NOMO-1 treated with DMSO at 0.1 percent for 48 hours (cell line): ENCODE measurements around the gene APEH.

Experiments used
- DNase-seq: peaks from one replicate; lab custom pipeline; 2025; ENCODE audit not compliant: unreplicated experiment; lab: John Stamatoyannopoulos, UW

APEH gene

DNA sequence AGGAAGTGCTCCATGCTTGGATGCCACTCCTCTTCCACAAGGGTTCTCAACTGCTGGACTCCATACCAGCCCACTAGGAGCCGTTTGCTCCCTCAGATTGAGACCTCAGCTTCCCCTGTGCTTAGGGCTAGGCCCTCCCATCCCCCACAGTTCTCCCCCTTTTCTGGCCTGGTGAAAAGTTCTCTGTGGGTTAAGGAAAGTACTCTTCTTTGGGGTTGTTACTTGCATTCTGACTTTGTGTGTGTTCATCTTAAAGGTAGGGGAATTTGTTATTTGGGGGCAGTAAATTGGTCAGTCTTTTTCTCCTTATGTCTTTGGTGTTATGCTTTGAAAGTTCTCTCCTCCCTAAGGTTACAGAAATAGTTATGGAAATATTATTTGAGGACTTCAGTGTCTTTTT, 24.0 kb upstream of the APEH start:
- no peak for DNase-seq

DNA sequence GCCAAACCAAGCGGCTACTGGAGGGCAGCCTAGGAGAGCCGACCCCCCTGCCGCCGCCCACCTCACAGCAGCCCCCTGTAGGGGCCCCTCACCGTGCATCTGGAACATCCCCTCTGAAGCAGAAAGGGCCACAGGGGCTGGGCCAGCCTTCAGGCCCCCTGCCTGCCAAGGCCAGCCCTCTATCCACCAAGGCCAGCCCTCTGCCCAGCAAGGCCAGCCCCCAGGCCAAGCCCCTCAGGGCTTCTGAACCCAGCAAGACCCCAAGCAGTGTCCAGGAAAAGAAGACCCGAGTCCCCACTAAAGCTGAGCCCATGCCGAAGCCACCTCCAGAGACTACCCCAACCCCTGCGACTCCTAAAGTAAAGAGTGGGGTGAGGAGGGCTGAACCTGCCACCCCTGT, 23.5 kb upstream of the APEH start:
- no peak for DNase-seq

DNA sequence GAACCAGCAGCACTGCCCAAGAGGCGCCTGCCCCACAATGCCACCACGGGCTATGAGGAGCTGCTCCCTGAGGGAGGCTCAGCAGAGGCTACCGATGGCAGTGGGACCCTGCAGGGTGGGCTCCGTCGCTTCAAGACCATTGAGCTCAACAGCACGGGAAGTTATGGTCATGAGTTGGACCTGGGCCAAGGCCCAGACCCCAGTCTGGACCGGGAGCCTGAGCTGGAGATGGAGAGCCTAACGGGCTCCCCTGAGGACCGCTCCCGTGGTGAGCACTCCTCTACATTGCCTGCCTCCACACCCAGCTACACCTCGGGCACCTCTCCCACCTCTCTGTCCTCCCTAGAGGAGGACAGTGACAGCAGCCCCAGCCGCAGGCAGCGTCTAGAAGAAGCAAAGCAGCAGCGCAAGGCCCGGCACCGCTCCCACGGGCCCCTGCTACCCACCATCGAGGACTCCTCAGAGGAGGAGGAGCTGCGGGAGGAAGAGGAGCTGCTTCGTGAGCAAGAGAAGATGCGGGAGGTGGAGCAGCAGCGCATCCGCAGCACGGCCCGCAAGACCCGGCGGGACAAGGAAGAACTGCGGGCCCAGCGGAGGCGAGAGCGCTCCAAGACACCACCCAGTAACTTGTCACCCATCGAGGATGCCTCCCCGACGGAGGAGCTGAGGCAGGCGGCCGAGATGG, 21.8 kb upstream of the APEH start:
- DNase-seq: no peak

DNA sequence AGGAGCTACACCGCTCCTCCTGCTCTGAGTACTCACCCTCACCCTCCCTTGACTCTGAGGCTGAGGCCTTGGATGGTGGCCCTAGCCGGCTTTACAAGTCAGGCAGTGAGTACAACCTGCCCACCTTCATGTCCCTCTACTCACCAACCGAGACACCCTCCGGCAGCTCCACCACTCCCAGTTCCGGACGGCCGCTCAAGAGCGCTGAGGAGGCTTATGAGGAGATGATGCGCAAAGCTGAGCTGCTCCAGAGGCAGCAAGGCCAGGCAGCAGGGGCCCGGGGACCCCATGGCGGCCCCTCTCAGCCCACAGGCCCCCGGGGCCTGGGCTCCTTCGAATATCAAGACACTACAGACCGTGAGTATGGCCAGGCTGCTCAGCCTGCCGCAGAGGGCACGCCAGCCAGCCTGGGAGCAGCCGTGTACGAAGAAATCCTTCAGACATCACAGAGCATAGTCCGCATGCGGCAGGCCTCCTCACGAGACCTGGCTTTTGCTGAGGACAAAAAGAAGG, 21.2 kb upstream of the APEH start:
- DNase-seq: no peak

DNA sequence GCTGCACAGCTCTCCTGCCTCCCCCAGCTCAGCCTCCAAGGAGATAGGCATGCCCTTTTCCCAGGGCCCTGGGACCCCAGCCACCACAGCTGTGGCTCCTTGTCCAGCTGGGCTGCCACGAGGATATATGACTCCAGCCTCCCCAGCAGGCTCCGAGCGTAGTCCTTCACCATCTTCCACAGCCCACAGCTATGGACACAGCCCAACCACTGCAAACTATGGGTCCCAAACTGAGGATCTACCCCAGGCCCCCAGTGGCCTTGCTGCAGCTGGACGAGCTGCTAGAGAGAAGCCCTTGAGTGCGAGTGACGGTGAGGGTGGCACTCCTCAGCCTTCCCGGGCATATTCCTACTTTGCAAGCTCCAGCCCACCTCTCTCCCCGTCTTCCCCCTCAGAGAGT, 20.5 kb upstream of the APEH start:
- DNase-seq: no peak

DNA sequence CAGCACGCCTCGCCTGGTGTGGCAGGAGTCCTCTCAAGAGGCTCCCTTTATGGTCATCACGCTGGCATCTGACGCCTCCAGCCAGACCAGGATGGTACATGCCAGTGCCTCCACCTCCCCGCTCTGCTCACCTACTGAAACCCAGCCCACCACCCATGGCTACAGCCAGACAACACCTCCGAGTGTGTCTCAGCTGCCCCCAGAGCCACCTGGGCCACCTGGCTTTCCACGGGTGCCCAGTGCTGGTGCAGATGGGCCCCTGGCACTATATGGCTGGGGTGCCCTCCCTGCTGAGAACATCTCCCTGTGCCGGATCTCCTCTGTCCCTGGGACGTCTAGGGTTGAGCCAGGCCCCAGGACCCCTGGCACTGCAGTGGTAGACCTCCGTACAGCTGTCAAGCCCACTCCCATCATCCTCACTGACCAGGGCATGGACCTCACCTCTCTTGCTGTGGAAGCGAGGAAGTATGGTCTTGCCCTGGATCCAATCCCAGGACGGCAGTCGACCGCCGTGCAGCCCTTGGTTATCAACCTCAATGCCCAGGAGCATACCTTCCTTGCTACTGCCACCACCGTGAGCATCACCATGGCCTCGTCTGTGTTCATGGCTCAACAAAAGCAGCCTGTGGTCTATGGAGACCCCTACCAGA, 19.9 kb upstream of the APEH start:
- DNase-seq: no peak

DNA sequence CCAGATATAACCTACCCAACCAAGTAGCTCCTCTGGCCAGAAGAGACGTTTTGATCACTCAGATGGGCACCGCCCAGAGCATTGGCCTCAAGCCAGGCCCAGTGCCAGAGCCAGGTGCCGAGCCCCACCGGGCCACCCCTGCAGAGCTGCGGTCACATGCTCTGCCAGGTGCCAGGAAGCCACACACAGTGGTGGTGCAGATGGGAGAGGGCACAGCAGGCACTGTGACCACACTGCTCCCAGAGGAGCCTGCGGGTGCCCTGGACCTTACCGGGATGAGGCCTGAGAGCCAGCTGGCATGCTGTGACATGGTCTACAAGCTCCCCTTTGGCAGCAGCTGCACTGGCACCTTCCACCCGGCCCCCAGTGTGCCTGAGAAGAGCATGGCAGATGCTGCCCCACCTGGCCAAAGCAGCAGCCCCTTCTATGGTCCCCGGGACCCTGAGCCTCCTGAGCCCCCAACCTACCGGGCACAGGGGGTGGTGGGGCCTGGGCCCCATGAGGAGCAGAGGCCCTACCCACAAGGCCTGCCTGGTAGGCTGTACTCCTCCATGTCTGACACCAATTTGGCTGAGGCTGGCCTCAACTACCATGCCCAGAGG, 19.1 kb upstream of the APEH start:
- DNase-seq: no peak

DNA sequence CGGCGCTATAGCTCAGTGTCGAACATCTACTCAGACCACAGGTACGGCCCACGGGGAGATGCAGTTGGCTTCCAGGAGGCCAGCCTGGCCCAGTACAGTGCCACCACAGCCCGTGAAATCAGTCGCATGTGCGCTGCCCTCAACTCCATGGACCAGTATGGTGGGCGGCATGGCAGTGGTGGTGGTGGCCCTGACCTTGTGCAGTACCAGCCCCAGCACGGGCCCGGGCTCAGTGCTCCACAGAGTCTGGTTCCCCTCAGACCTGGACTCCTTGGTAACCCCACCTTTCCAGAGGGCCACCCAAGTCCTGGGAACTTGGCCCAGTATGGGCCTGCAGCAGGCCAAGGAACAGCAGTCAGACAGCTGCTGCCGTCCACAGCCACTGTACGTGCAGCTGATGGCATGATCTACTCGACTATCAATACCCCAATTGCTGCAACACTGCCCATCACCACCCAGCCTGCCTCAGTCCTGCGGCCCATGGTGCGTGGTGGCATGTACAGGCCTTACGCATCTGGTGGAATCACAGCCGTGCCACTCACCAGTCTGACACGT, 18.3 kb upstream of the APEH start:
- no peak for DNase-seq

DNA sequence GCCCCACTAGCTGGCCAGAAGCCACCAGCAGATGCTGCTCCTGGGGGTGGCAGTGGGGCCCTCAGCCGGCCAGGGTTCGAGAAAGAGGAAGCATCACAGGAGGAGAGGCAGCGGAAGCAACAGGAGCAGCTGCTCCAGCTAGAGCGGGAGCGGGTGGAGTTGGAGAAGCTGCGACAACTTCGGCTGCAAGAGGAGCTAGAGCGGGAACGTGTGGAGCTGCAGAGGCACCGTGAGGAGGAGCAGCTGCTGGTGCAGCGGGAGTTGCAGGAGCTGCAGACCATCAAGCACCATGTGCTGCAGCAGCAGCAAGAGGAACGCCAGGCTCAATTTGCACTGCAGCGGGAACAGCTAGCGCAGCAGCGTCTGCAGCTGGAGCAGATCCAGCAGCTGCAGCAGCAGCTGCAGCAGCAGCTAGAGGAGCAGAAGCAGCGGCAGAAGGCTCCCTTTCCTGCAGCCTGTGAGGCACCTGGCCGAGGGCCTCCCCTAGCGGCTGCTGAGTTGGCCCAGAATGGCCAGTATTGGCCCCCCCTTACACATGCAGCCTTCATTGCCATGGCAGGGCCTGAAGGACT, 17.5 kb upstream of the APEH start:
- DNase-seq: peak; percentile 27

DNA sequence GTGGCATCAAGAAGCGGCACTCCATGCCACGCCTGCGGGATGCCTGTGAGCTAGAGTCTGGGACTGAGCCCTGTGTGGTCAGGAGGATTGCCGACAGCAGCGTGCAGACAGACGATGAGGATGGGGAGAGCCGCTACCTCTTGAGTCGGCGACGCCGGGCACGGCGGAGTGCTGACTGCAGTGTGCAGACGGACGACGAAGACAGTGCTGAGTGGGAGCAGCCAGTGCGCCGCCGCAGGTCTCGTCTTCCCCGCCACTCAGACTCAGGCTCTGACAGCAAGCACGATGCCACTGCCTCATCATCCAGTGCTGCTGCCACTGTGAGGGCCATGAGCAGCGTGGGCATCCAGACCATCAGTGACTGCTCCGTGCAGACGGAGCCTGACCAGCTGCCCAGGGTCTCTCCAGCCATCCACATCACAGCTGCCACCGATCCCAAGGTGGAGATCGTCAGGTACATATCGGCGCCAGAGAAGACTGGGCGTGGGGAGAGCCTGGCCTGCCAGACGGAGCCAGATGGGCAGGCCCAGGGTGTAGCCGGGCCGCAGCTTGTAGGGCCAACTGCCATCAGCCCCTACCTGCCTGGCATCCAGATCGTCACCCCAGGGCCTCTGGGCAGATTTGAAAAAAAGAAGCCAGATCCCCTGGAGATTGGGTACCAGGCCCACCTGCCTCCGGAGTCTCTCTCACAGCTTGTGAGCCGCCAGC, 16.8 kb upstream of the APEH start:
- DNase-seq: no peak

DNA sequence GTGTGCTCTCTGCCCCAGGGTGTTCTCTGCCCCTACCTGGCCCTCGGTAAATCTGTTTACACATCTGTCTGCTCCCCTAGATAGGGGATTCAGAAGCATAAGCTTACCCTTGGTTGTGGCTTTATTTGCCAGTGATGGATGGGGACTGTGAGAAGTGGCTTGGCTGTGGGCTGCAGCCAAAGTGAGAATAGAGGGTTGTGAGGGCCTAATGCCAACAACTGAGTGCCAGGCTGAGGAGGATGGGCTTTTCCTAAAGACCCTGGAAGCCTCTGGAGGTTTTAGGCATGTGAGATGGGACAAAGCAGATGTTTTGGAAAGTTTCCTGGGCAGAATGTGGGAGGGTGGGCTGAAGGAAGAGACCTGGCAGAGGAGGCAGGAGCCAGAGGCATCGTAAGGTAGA, 15.4 kb upstream of the APEH start:
- DNase-seq: no peak

DNA sequence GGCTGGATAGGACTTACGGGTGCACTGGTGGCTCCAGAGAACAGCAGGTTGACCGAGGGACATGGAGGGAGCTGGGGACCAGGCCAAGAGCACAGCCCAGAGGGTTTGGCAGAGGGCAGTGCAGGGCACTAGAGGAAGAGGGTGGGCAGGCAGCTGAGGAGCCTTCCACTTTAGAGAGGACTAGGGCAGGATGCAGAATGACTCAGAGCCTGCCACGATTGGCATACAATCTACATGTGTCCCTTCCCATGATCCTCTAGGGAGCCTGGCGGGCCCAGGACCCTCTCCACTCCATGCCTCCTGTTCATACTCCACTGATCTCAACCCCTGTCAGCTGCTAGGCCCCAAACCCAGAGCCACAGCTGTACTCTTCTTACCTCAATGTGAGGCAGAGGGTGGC, 14.4 kb upstream of the APEH start:
- no peak for DNase-seq

DNA sequence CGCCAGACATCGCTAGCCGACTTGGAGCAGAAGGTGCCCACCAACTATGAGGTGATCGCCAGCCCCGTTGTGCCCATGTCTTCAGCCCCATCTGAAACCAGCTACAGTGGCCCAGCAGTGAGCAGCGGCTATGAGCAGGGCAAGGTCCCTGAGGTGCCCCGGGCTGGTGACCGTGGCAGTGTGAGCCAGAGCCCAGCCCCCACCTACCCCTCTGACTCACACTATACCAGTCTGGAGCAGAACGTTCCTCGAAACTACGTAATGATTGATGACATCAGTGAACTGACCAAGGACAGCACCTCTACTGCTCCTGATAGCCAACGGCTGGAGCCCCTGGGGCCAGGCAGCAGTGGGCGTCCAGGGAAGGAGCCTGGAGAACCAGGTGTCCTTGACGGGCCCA, 12.9 kb upstream of the APEH start:
- DNase-seq: no peak

DNA sequence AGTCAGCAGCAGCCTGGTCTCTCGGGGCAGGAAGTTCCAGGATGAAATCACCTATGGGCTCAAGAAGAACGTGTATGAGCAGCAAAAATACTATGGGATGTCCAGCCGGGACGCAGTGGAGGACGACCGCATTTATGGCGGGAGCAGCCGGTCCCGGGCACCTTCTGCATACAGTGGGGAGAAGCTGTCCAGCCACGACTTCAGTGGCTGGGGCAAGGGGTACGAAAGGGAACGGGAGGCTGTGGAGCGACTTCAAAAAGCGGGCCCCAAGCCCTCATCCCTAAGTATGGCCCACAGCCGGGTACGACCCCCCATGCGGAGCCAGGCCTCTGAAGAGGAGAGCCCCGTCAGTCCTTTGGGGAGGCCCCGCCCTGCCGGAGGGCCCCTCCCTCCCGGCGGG, 12.1 kb upstream of the APEH start:
- no peak for DNase-seq

DNA sequence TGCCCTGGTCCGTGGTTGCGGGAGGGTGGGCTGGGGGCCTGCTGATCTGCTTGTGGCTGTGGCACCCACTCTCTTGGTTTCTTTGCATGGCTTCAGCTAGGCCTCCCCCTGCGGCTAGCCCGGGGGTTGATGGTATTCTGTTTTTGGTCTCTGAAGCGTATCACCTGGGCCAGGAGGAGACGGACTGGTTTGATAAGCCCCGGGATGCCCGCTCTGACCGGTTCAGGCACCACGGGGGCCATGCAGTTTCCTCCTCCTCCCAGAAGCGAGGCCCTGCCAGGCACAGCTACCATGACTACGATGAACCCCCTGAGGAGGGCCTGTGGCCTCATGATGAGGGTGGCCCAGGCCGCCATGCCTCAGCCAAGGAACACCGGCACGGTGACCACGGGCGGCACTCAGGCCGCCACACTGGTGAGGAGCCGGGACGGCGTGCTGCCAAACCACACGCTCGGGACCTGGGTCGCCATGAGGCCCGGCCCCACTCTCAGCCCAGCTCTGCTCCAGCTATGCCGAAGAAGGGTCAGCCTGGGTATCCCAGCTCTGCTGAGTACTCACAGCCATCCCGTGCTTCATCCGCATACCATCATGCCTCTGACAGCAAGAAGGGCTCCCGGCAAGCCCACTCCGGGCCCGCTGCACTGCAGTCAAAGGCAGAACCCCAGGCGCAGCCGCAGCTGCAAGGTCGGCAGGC, 11.3 kb upstream of the APEH start:
- DNase-seq: no peak

DNA sequence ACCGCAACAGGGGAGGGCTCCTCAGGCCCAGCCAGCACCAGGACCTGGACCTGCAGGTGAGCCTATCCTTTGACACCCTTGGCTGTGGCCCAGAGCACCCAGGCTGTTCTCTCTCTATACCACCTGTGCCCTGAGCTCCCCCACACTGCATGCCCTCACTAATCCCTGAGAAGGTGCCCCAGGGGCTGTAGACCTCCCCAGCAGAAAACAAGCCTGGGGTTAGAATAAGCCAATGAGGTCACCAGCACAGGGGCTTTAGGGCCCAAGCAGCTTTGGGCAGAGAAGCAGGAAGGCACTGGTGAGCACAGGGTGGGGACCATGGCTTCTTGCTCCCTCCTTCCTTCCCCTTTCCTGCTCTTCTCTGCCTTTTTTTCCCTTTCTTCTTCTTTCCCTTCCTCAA, 10.3 kb upstream of the APEH start:
- DNase-seq: no peak

DNA sequence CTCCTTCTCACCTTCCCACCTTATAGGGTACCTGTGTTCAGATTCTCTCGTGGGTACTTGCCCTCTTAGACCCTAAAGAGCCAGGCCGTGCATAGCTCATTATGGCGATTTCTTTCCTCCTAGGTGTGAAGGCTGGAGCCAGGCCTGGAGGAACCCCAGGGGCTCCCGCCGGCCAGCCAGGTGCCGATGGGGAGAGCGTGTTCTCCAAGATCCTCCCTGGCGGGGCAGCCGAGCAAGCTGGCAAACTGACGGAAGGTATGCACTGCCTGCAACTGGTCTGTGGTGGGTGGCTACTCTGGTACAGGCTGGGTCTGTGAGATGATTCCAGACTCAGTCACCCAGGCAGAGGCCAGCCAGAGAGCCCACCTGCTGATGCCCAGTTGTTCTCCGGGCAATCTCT, 9.9 kb upstream of the APEH start:
- DNase-seq: no peak

DNA sequence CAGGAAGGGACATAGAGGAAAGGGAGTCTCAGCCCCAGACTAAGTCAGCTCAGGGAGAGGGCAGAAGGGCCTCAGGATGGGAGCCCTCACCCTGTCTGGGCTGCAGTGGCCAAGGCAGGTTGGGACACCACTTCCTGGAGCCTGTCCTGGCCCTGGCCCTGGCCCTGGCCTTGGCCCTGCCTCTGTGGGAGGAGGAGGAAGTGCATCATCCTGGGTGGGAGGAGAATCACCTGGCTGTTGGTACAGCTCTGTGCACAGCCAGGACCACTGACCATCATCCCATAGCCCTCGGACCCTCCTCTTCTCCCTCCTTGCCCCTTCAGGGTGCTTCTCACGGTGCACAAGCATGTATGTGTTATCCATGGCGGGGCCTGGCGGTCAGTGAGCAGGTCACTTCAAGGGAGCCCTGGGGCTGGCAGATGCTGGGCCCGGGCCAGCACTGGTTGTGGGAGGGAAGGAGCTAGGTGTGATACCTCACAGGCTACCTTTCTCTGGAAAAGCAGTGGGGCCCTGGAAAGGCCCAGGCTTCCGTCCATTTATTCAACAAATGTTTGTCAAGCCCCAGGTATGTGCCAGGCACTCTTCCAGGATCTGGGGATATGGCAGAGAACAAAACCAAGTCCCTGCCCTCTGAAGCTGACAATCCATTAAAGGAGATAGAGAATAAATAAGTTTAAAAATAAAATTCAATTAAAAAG, 8.2 kb upstream of the APEH start:
- no peak for DNase-seq

DNA sequence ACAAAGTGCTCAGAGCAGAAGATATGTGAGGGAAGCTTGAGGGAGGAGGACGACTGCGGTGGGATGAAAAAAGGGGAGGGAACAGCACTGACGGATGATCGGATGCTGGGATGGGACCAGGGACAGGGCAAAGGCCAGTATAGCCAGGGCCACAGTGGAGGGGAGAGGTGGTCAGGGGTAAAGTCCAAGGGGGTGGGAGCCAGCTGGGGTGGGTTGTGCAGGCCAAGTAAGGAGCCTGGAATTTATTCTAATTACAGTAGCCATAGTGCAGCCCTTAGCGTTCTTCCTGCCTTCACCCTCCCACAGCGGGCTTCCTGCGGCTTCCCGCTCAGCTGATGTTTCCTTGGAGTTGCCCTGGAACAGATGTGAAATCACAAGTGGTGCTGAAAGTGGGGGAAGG, 7.6 kb upstream of the APEH start:
- DNase-seq: no peak
